H1 (cell line): ENCODE results near the gene ZNF14. TPM values are rescaled to one million over a fixed set of nuclear protein-coding genes. Genes with fewer than 3 reads are reported as not detected.

Experiments used
- CEBPB ChIP-seq: IDR thresholded peaks from 2 replicates; pipeline ENCODE4 v1.6.1; 2012; ENCODE audit warnings: low read depth, low read length
- GTF2F1 ChIP-seq: IDR thresholded peaks from 2 replicates; pipeline ENCODE4 v1.6.1; 2012; ENCODE audit warnings: low read depth, low read length, improper control_type of control experiment, borderline replicate concordance
- HDAC6 ChIP-seq: IDR thresholded peaks from one replicate; pipeline ENCODE4 v1.7.1; 2012; ENCODE audit warnings: low read depth, mild to moderate bottlenecking, inconsistent platforms, low read length, moderate library complexity
- JUND ChIP-seq: IDR thresholded peaks from 2 replicates; pipeline ENCODE4 v1.6.1; 2011; ENCODE audit warnings: mild to moderate bottlenecking, improper control_type of control experiment, low read length
- POLR2A ChIP-seq, 2 experiments: IDR thresholded peaks; 1 replicate in 1 of 2; 2 replicates in 1 of 2; pipeline ENCODE4 v1.6.1; 2011; ENCODE audit warnings: low read depth in 2 of 2, low read length in 2 of 2, mild to moderate bottlenecking in 2 of 2; ENCODE audit errors: control extremely low read depth in 1 of 2
- RFX5 ChIP-seq: IDR thresholded peaks from 2 replicates; pipeline ENCODE4 v1.6.1; 2011; ENCODE audit warnings: low read depth, low read length, improper control_type of control experiment, borderline replicate concordance
- TAF1 ChIP-seq: IDR thresholded peaks from 2 replicates; pipeline ENCODE4 v1.6.1; 2011; ENCODE audit warnings: mild to moderate bottlenecking, low read depth, low read length
- TAF7 ChIP-seq: optimal IDR thresholded peaks from 2 replicates; pipeline ENCODE3; 2011; ENCODE audit warnings: low read depth, mild to moderate bottlenecking, inconsistent platforms, low read length, moderate library complexity, borderline replicate concordance
- TBP ChIP-seq: IDR thresholded peaks from 2 replicates; pipeline ENCODE4 v1.6.1; 2011; ENCODE audit warnings: low read depth, low read length, improper control_type of control experiment
- polyA plus RNA-seq, 7 experiments: library from polyadenylated mRNA; depleted of rRNA in 3 of 7; stranded (reverse) in 5 of 7; unstranded in 2 of 7; fragments of >200 nt in 5 of 7; fragments of 200-250 nt in 2 of 7; gene quantifications; 1 replicate in 5 of 7; 2 replicates in 1 of 7; 4 replicates in 1 of 7; pipeline versions ENCODE4 v1.2.1 to v1.2.3, GENCODE V29; 2011 to 2013; ENCODE audit warnings: missing spikeins in 2 of 7, mixed read lengths in 2 of 7
- total RNA-seq: library from RNA; stranded (reverse); fragmentation: NEBNext Ultra II Directional; extraction: Animal tissue kit (Norgen Biotek cat#: 25700); gene quantifications from 2 replicates; pipeline ENCODE4 v1.2.1, GENCODE V29; 2021
- TF ChIP-seq, protein P1 (sequence below): fragments of 300-600 bp; sonication (generic); IDR thresholded peaks from 2 replicates; pipeline ENCODE4 v1.7.1; 2012; ENCODE audit warnings: low read length, moderate library complexity, mild to moderate bottlenecking, inconsistent platforms; ENCODE audit not compliant: insufficient replicate concordance

ZNF14 gene
- total and polyA plus RNA-seq, 2 of the 8 experiments (the other 6 are each of a cell fraction or from before 2014, with no cell fraction given) = 1.00 to 7.4 TPM

- TF ChIP-seq, protein P1, sequence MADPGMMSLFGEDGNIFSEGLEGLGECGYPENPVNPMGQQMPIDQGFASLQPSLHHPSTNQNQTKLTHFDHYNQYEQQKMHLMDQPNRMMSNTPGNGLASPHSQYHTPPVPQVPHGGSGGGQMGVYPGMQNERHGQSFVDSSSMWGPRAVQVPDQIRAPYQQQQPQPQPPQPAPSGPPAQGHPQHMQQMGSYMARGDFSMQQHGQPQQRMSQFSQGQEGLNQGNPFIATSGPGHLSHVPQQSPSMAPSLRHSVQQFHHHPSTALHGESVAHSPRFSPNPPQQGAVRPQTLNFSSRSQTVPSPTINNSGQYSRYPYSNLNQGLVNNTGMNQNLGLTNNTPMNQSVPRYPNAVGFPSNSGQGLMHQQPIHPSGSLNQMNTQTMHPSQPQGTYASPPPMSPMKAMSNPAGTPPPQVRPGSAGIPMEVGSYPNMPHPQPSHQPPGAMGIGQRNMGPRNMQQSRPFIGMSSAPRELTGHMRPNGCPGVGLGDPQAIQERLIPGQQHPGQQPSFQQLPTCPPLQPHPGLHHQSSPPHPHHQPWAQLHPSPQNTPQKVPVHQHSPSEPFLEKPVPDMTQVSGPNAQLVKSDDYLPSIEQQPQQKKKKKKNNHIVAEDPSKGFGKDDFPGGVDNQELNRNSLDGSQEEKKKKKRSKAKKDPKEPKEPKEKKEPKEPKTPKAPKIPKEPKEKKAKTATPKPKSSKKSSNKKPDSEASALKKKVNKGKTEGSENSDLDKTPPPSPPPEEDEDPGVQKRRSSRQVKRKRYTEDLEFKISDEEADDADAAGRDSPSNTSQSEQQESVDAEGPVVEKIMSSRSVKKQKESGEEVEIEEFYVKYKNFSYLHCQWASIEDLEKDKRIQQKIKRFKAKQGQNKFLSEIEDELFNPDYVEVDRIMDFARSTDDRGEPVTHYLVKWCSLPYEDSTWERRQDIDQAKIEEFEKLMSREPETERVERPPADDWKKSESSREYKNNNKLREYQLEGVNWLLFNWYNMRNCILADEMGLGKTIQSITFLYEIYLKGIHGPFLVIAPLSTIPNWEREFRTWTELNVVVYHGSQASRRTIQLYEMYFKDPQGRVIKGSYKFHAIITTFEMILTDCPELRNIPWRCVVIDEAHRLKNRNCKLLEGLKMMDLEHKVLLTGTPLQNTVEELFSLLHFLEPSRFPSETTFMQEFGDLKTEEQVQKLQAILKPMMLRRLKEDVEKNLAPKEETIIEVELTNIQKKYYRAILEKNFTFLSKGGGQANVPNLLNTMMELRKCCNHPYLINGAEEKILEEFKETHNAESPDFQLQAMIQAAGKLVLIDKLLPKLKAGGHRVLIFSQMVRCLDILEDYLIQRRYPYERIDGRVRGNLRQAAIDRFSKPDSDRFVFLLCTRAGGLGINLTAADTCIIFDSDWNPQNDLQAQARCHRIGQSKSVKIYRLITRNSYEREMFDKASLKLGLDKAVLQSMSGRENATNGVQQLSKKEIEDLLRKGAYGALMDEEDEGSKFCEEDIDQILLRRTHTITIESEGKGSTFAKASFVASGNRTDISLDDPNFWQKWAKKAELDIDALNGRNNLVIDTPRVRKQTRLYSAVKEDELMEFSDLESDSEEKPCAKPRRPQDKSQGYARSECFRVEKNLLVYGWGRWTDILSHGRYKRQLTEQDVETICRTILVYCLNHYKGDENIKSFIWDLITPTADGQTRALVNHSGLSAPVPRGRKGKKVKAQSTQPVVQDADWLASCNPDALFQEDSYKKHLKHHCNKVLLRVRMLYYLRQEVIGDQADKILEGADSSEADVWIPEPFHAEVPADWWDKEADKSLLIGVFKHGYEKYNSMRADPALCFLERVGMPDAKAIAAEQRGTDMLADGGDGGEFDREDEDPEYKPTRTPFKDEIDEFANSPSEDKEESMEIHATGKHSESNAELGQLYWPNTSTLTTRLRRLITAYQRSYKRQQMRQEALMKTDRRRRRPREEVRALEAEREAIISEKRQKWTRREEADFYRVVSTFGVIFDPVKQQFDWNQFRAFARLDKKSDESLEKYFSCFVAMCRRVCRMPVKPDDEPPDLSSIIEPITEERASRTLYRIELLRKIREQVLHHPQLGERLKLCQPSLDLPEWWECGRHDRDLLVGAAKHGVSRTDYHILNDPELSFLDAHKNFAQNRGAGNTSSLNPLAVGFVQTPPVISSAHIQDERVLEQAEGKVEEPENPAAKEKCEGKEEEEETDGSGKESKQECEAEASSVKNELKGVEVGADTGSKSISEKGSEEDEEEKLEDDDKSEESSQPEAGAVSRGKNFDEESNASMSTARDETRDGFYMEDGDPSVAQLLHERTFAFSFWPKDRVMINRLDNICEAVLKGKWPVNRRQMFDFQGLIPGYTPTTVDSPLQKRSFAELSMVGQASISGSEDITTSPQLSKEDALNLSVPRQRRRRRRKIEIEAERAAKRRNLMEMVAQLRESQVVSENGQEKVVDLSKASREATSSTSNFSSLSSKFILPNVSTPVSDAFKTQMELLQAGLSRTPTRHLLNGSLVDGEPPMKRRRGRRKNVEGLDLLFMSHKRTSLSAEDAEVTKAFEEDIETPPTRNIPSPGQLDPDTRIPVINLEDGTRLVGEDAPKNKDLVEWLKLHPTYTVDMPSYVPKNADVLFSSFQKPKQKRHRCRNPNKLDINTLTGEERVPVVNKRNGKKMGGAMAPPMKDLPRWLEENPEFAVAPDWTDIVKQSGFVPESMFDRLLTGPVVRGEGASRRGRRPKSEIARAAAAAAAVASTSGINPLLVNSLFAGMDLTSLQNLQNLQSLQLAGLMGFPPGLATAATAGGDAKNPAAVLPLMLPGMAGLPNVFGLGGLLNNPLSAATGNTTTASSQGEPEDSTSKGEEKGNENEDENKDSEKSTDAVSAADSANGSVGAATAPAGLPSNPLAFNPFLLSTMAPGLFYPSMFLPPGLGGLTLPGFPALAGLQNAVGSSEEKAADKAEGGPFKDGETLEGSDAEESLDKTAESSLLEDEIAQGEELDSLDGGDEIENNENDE = no peak
- no peak for TF ChIP-seq JUND
- no peak for TF ChIP-seq GTF2F1
- TF ChIP-seq TBP = no peak
- no peak for TF ChIP-seq POLR2A (IDR thresholded peaks at IDR 0.05; ENCODE audit: control extremely low read depth in 1 of 2, low read depth in 2 of 2, low read length in 2 of 2)
- no peak for TF ChIP-seq TAF7
- no peak for TF ChIP-seq CEBPB
- no peak for TF ChIP-seq RFX5
- TF ChIP-seq HDAC6 = no peak
- no peak for TF ChIP-seq TAF1
Measured at GRCh38 chr19:19778666-19779065, 45.8 kb upstream of the ZNF14 start (continued).
